CD4-positive, alpha-beta T cell treated with Interleukin-17A for 1 hour (primary cell): Measurements from ENCODE around the gene ATP2A1.
"Not testable (repeated sequence)": the region's sequence is repeated elsewhere in the genome, so short reads cannot be mapped to it uniquely, and the experiment has no call there.

Experiments used
- DNase-seq: peaks from one replicate; pipeline ENCODE4 v3.0.0-alpha.2; 2020

The ATP2A1 gene

DNA sequence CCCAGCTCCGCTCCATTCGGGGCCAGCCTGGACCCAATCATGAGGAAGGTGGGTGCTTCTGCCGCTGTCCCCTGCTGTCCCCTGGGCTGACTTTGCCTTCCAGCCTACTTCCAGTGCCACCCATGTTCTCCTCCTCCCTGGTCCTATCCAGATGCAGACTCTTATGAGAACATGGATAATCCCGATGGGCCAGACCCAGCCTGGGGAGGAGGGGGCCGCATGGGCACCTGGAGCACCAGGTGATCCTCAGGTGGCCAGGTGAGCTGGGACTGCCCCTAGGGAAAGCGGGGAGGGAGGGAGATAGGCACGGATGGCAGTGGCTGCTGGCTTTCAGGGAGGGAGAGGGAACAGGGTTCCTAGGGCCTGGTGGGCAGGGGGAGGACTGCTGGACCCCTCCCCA, 60.4 kb downstream of the ATP2A1 start:
- DNase-seq: no peak

GRCh38 chr16:28939825-28940224, 61.5 kb downstream of the ATP2A1 start:
- not testable (repeated sequence) for DNase-seq

- DNase-seq: no peak
Measured at GRCh38 chr16:28943281-28943680, 65.0 kb downstream of the ATP2A1 start.

GRCh38 chr16:28946681-28947080, 68.4 kb downstream of the ATP2A1 start:
- DNase-seq: no peak

DNA sequence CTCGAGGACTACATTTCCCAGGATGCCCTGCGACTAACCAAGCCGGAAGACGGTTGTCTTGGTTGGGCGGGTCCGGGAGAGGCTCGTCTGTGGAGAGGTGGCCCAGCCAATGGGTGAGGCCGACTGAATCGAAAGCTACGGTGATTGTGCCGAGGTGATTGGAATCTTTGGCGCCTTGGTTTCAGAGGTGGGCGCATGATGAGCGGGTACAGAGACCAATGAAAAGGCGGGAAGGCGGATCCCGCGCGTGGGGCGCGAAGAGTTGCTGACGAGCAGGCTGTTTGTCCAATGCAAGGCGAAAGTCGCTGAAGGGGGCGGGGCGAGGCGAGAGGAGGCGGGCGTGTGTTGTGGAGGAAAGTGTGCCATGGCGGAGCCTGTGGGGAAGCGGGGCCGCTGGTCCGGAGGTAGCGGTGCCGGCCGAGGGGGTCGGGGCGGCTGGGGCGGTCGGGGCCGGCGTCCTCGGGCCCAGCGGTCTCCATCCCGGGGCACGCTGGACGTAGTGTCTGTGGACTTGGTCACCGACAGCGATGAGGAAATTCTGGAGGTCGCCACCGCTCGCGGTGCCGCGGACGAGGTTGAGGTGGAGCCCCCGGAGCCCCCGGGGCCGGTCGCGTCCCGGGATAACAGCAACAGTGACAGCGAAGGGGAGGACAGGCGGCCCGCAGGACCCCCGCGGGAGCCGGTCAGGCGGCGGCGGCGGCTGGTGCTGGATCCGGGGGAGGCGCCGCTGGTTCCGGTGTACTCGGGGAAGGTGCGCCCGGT, 72.5 kb downstream of the ATP2A1 start, which contains the start of gene NFATC2IP:
TSS of gene NFATC2IP (plus strand) at position 290 of the 762 bp plus-strand sequence. CDS start at position 365, 75 bp downstream.
- DNase-seq: peak; percentile 100

DNA sequence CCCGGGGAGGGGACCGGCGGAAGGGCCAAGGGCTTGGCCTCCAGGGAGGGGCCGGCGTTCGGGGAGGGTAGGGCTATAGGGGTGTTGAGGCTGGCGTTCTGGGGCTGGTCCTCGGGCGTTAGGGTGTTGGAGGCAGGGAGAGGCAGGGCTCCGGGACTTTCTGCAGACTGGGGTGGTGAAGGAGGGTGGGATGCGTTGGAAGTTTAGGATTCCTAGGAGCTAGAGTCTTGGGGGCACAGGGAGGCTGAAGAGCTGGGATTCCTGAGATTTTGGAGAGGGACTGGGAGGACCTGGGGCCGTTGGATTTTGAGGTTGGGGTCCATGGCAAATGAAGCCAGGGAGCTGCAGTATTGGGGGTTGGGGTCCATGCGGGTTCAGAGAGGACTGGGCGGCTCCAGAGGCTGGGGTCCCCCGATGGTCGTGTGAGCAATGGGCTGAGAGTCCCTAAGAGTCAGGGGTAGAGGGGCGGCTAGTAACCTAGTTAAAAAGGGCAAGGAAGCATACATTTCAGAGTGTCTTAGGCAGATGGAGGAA, 73.2 kb downstream of the ATP2A1 start:
- no peak for DNase-seq
